Cardiac fibroblast (primary cell): Measurements from ENCODE around the gene PRKCB.

ENCODE experiments used
- DNase-seq, 2 donors: peaks; one replicate each; pipeline versions ENCODE4 v3.0.0 to v3.0.0-alpha.2; 2010; ENCODE audit warnings: low read depth in 2 of 2
- H3K4me3 ChIP-seq, 2 donors: replicated peaks in 1 of 2; 1 replicate in 1 of 2; 2 replicates in 1 of 2; pipeline ENCODE4 v1.5.1; 2011; ENCODE audit warnings: low read depth in 2 of 2, low read length in 2 of 2, mild to moderate bottlenecking in 2 of 2, moderate library complexity in 1 of 2
- CTCF ChIP-seq: IDR thresholded peaks from one replicate; pipeline ENCODE4 v1.5.1; 2011; ENCODE audit warnings: low read depth, mild to moderate bottlenecking, low read length, inconsistent platforms

The PRKCB gene

DNA sequence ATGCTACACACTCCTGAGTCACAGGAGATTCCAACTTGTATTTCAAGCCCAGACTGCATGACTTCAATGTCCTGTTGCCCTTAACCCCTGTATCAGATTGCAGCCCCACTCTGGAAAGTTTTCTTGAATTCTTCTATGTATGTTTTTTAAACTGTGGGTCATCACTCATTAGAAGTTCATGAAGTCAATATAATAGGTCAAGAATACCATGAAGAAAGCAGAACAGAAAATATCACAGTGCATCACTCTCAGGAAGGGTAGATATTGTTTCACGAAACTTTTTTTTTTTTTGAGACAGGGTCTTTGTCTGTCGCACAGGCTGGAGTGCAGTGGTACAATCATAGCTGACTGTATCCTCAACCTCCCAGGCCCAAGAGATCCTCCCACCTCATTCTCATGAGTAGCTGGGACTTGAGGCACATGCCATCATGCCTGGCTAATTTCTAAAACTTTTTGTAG lies 20.5 kb downstream of the PRKCB start:
- TF ChIP-seq CTCF, result no peak
- no peak overlapping the region for H3K4me3 ChIP-seq
- no peak for DNase-seq

GRCh38 chr16:23857256-23857880 lies 21.6 kb downstream of the PRKCB start:
- no peak for TF ChIP-seq CTCF
- no peak for DNase-seq
- no peak overlapping the region for H3K4me3 ChIP-seq

DNA sequence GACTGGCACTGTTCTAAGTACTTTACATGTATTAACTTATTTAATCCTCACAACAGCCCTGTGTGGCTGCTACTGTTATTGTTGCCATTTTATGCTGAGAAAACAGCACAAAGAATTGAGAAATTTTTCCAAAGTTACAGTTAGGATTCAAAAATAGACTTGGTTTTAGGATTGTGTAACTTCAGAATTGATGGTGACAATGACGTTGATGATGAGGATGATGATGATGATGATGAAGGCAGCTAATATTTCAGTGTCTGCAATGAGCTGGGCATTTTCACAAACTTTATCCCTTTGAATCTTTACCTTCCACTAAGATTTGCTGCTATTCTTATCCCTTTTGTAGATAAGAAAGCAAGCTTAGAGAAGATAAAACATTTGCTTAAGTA lies 22.1 kb downstream of the PRKCB start:
- H3K4me3 ChIP-seq, result no peak overlapping the region
- DNase-seq, result no peak
- TF ChIP-seq CTCF, result no peak

GRCh38 chr16:23858542-23858941 lies 22.8 kb downstream of the PRKCB start:
- TF ChIP-seq CTCF, result no peak
- no peak overlapping the region for H3K4me3 ChIP-seq
- no peak for DNase-seq

- no peak overlapping the region for H3K4me3 ChIP-seq
- DNase-seq, result no peak
- no peak for TF ChIP-seq CTCF
Measured at GRCh38 chr16:23859713-23860269, 24.0 kb downstream of the PRKCB start.

DNA sequence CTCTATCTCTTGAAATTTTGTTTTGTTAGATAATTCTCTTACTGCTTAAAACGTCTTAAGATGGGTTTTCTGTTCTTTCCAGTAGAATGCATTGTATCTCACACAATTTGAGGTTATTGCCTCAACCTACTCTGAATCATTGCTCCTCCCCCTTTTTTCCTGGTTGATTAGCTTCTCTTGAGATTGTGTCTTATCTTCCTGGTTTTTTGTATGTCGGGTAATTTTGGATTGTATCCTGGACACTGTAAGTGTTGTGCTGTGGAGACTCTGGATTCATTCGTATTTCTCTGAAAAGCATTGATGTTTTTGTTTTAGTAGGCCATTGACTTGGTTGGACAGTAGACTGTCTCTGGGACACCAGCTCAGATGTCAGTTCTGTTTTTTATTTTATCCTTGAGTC lies 26.1 kb downstream of the PRKCB start:
- TF ChIP-seq CTCF, result no peak
- no peak overlapping the region for H3K4me3 ChIP-seq
- no peak for DNase-seq

GRCh38 chr16:23862556-23862955 lies 26.8 kb downstream of the PRKCB start:
- H3K4me3 ChIP-seq, result no peak overlapping the region
- DNase-seq, result no peak
- TF ChIP-seq CTCF, result no peak
